Transverse colon (tissue), 3 donors: ENCODE measurements around the gene PDLIM1.

Experiments used
- EP300 ChIP-seq: sonication (generic); formaldehyde crosslinking; IDR thresholded peaks from one replicate; pipeline ENCODE4 v1.6.1; 2017; ENCODE audit warnings: antibody characterized with exemption, low read depth
- TF ChIP-seq, protein P1 (sequence below), 5 experiments: fragments of 200-600 bp in 3 of 5; fragments of 450-650 bp in 2 of 5; sonication (generic) in 3 of 5; IDR thresholded peaks; 1 replicate in 2 of 5; 2 replicates in 3 of 5; pipeline ENCODE4 v1.5.1; 2016 to 2017; ENCODE audit warnings: antibody characterized with exemption in 5 of 5, inconsistent platforms in 3 of 5, mild to moderate bottlenecking in 2 of 5, moderate library complexity in 1 of 5

- TF ChIP-seq, protein P1, sequence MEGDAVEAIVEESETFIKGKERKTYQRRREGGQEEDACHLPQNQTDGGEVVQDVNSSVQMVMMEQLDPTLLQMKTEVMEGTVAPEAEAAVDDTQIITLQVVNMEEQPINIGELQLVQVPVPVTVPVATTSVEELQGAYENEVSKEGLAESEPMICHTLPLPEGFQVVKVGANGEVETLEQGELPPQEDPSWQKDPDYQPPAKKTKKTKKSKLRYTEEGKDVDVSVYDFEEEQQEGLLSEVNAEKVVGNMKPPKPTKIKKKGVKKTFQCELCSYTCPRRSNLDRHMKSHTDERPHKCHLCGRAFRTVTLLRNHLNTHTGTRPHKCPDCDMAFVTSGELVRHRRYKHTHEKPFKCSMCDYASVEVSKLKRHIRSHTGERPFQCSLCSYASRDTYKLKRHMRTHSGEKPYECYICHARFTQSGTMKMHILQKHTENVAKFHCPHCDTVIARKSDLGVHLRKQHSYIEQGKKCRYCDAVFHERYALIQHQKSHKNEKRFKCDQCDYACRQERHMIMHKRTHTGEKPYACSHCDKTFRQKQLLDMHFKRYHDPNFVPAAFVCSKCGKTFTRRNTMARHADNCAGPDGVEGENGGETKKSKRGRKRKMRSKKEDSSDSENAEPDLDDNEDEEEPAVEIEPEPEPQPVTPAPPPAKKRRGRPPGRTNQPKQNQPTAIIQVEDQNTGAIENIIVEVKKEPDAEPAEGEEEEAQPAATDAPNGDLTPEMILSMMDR (IDR thresholded peaks at IDR 0.05) = no peak
- no peak for TF ChIP-seq EP300
Measured at GRCh38 chr10:95209509-95210127, 81.2 kb downstream of the PDLIM1 start.
